ENCODE measurements around the gene NIT1.

GRCh38 chr1:161069731-161070270, 48.1 kb upstream of the NIT1 start, which contains the start of gene ARHGAP30:
- TF ChIP-seq EZH2 (IDR thresholded peaks at IDR 0.05; ENCODE audit: borderline replicate concordance, insufficient read depth, low read depth, low read length, poor library complexity, severe bottlenecking) (no peak), CTCF (IDR thresholded peaks at IDR 0.05) (no peak)
